HEK293 (cell line): Measurements from ENCODE around the gene NME3.

Source experiments
- CTCF ChIA-PET: fragments of 350-600 bp; formaldehyde crosslinking; extraction: SDS; loops from one replicate; lab custom pipeline; 2021; ENCODE audit warnings: antibody characterized with exemption; lab: Yijun Ruan, JAX
- POLR2A ChIA-PET: fragments of 300-600 bp; formaldehyde crosslinking; extraction: SDS; loops from one replicate; lab custom pipeline; 2020; ENCODE audit warnings: antibody characterized with exemption, inconsistent platforms; lab: Yijun Ruan, JAX
- H3K27ac ChIP-seq: fragments of 200-500 bp; sonication (Bioruptor generic); 2 replicates; pipeline ENCODE4 v1.5.1; 2014; ENCODE audit warnings: low read depth, low read length, control low read depth, inconsistent platforms; ENCODE audit errors: extremely low read depth
- H3K36me3 ChIP-seq, 2 experiments: fragments of 200-500 bp in 1 of 2; sonication (Bioruptor generic) in 1 of 2; 1 replicate in 1 of 2; 2 replicates in 1 of 2; pipeline ENCODE4 v1.5.1; 2014 to 2017; ENCODE audit warnings: inconsistent platforms in 2 of 2, low read length in 2 of 2; ENCODE audit not compliant: control insufficient read depth in 2 of 2, insufficient read depth in 1 of 2
- H3K4me1 ChIP-seq: fragments of 200-500 bp; sonication (Bioruptor generic); 2 replicates; pipeline ENCODE4 v1.5.1; 2014; ENCODE audit warnings: mild to moderate bottlenecking, low read length, inconsistent platforms; ENCODE audit not compliant: control insufficient read depth, insufficient read depth
- H3K4me3 ChIP-seq: 2 replicates; pipeline ENCODE4 v1.5.1; 2011; ENCODE audit warnings: low read depth, mild to moderate bottlenecking, control low read depth, low read length, moderate library complexity
- H3K9me3 ChIP-seq: fragments of 200-500 bp; sonication (Bioruptor generic); 2 replicates; pipeline ENCODE4 v1.5.1; 2014; ENCODE audit warnings: low read depth, low read length, inconsistent platforms; ENCODE audit not compliant: control insufficient read depth, insufficient read depth
- BCL11A ChIP-seq: fragments of 450-650 bp; formaldehyde crosslinking; IDR thresholded peaks from 2 replicates; pipeline ENCODE4 v1.5.1; 2016; ENCODE audit warnings: low read depth, missing biosample characterization, missing genetic modification characterization
- GFI1B ChIP-seq: fragments of 450-650 bp; formaldehyde crosslinking; IDR thresholded peaks from 2 replicates; pipeline ENCODE4 v1.5.1; 2016; ENCODE audit warnings: missing biosample characterization, missing genetic modification characterization
- KLF10 ChIP-seq: fragments of 450-650 bp; IDR thresholded peaks from 2 replicates; pipeline ENCODE4 v1.5.1; 2018; ENCODE audit warnings: missing biosample characterization, mild to moderate bottlenecking, missing genetic modification characterization
- MEIS1 ChIP-seq: sonication (generic); formaldehyde crosslinking; IDR thresholded peaks from 2 replicates; pipeline ENCODE4 v1.8.1; 2022; ENCODE audit warnings: missing genetic modification reagents, mild to moderate bottlenecking, borderline replicate concordance
- PRDM4 ChIP-seq: fragments of 450-650 bp; formaldehyde crosslinking; IDR thresholded peaks from 2 replicates; pipeline ENCODE4 v1.5.1; 2017; ENCODE audit warnings: missing biosample characterization, missing genetic modification characterization
- SP3 ChIP-seq: fragments of 450-650 bp; formaldehyde crosslinking; IDR thresholded peaks from 2 replicates; pipeline ENCODE4 v1.5.1; 2016; ENCODE audit warnings: missing biosample characterization, missing genetic modification characterization
- TCF7L2 ChIP-seq: IDR thresholded peaks from 2 replicates; pipeline ENCODE4 v1.6.1; 2011; ENCODE audit warnings: low read depth, mild to moderate bottlenecking, inconsistent platforms, low read length, moderate library complexity, borderline replicate concordance
- TRIM28 ChIP-seq: IDR thresholded peaks from 2 replicates; pipeline ENCODE4 v1.6.1; 2011; ENCODE audit warnings: low read length, control low read depth, borderline replicate concordance
- WT1 ChIP-seq: fragments of 450-650 bp; formaldehyde crosslinking; IDR thresholded peaks from 2 replicates; pipeline ENCODE4 v1.5.1; 2016; ENCODE audit warnings: missing biosample characterization, missing genetic modification characterization
- ZBTB10 ChIP-seq: fragments of 450-650 bp; formaldehyde crosslinking; IDR thresholded peaks from 2 replicates; pipeline ENCODE4 v1.5.1; 2016; ENCODE audit warnings: missing biosample characterization, missing genetic modification characterization
- ZNF174 ChIP-seq: fragments of 450-650 bp; formaldehyde crosslinking; IDR thresholded peaks from 2 replicates; pipeline ENCODE4 v1.5.0; 2017; ENCODE audit warnings: missing biosample characterization, mild to moderate bottlenecking, missing genetic modification characterization
- ZNF221 ChIP-seq: fragments of 450-650 bp; formaldehyde crosslinking; IDR thresholded peaks from 2 replicates; pipeline ENCODE4 v1.5.1; 2017; ENCODE audit warnings: missing biosample characterization, missing genetic modification characterization, borderline replicate concordance
- ZNF26 ChIP-seq: fragments of 450-650 bp; formaldehyde crosslinking; IDR thresholded peaks from 2 replicates; pipeline ENCODE4 v1.5.1; 2016; ENCODE audit warnings: missing biosample characterization, missing genetic modification characterization
- ZNF280C ChIP-seq: fragments of 450-650 bp; formaldehyde crosslinking; IDR thresholded peaks from 2 replicates; pipeline ENCODE4 v1.5.1; 2016; ENCODE audit warnings: missing biosample characterization, missing genetic modification characterization
- ZNF510 ChIP-seq: fragments of 450-650 bp; formaldehyde crosslinking; IDR thresholded peaks from 2 replicates; pipeline ENCODE4 v1.5.1; 2018; ENCODE audit warnings: mild to moderate bottlenecking, missing genetic modification characterization, missing biosample characterization; ENCODE audit not compliant: insufficient replicate concordance
- ZSCAN30 ChIP-seq: fragments of 450-650 bp; IDR thresholded peaks from 2 replicates; pipeline ENCODE4 v1.5.1; 2018; ENCODE audit warnings: missing biosample characterization, mild to moderate bottlenecking, missing genetic modification characterization, moderate library complexity
- TF ChIP-seq, protein P1 (sequence below): fragments of 450-650 bp; formaldehyde crosslinking; conservative IDR thresholded peaks from 2 replicates; pipeline ENCODE4 v1.5.1; 2016; ENCODE audit warnings: low read depth, missing biosample characterization, missing genetic modification characterization
- TF ChIP-seq, protein P2 (sequence below): fragments of 450-650 bp; formaldehyde crosslinking; IDR thresholded peaks from 2 replicates; pipeline ENCODE4 v1.5.1; 2016; ENCODE audit warnings: missing biosample characterization, missing genetic modification characterization

The NME3 gene

GRCh38 chr16:1761751-1762150 is 9.6 kb downstream of the NME3 start:
- H3K27ac ChIP-seq: no peak overlapping the region
- TF ChIP-seq TRIM28: no peak
- TF ChIP-seq, protein P1, sequence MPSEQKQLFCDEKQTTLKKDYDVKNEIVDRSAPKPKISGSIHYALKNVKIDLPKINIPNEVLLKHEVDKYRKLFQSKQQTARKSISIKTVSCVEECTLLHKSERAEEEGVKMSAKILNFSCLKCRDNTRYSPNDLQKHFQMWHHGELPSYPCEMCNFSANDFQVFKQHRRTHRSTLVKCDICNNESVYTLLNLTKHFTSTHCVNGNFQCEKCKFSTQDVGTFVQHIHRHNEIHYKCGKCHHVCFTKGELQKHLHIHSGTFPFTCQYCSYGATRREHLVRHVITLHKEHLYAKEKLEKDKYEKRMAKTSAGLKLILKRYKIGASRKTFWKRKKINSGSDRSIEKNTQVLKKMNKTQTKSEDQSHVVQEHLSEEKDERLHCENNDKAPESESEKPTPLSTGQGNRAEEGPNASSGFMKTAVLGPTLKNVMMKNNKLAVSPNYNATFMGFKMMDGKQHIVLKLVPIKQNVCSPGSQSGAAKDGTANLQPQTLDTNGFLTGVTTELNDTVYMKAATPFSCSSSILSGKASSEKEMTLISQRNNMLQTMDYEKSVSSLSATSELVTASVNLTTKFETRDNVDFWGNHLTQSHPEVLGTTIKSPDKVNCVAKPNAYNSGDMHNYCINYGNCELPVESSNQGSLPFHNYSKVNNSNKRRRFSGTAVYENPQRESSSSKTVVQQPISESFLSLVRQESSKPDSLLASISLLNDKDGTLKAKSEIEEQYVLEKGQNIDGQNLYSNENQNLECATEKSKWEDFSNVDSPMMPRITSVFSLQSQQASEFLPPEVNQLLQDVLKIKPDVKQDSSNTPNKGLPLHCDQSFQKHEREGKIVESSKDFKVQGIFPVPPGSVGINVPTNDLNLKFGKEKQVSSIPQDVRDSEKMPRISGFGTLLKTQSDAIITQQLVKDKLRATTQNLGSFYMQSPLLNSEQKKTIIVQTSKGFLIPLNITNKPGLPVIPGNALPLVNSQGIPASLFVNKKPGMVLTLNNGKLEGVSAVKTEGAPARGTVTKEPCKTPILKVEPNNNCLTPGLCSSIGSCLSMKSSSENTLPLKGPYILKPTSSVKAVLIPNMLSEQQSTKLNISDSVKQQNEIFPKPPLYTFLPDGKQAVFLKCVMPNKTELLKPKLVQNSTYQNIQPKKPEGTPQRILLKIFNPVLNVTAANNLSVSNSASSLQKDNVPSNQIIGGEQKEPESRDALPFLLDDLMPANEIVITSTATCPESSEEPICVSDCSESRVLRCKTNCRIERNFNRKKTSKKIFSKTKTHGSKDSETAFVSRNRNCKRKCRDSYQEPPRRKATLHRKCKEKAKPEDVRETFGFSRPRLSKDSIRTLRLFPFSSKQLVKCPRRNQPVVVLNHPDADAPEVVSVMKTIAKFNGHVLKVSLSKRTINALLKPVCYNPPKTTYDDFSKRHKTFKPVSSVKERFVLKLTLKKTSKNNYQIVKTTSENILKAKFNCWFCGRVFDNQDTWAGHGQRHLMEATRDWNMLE: no peak
- TF ChIP-seq PRDM4 (tag by site-specific recombination): no peak
- TF ChIP-seq MEIS1 (CRISPR knock-in tag): no peak
- TF ChIP-seq ZNF221 (tag by site-specific recombination): no peak
- TF ChIP-seq KLF10 (tag by site-specific recombination): no peak
- no peak for TF ChIP-seq ZSCAN30 (tag by site-specific recombination)
- no peak for TF ChIP-seq SP3 (tag by site-specific recombination)
- TF ChIP-seq BCL11A (tag by site-specific recombination): no peak
- TF ChIP-seq WT1 (tag by site-specific recombination): no peak
- TF ChIP-seq TCF7L2: no peak
- H3K4me1 ChIP-seq: no peaks in the 10 kb centered on the region
- POLR2A ChIA-PET: no interaction called here
- H3K4me3 ChIP-seq: no peak overlapping the region
- CTCF ChIA-PET: interaction anchor here (0.7 kb wide), 1 partner anchor 104 kb away, joined by 3 read pairs; no protein-coding TSS in a partner anchor
- H3K36me3 ChIP-seq: peaks cover 0 to 83% of the 10 kb centered on the region in 2 experiments; a peak in 1 of 3 replicates
- no peaks in the 10 kb centered on the region for H3K9me3 ChIP-seq

GRCh38 chr16:1760911-1761310 is 10.4 kb downstream of the NME3 start:
- Histone ChIP-seq H3K36me3 (peaks cover 0 to 76% of the 10 kb centered on the region in 2 experiments; a peak in 1 of 3 replicates), H3K9me3 (no peaks in the 10 kb centered on the region), H3K4me3 (no peak overlapping the region), H3K4me1 (no peaks in the 10 kb centered on the region), H3K27ac (no peak overlapping the region)
- POLR2A ChIA-PET: interaction anchor here (0.9 to 1.0 kb wide), 2 partner anchors 9 to 12 kb away, joined by 3 read pairs; partner anchors contain the start of genes EME2 and MRPS34
- CTCF ChIA-PET: interaction anchor here (0.7 kb wide), 1 partner anchor 103 kb away, joined by 3 read pairs; no protein-coding TSS in a partner anchor
- TF ChIP-seq GFI1B (tag by site-specific recombination) (no peak), ZNF26 (tag by site-specific recombination) (no peak), ZNF174 (tag by site-specific recombination) (no peak), TRIM28 (no peak), ZNF510 (tag by site-specific recombination) (no peak), ZNF280C (tag by site-specific recombination) (no peak), ZBTB10 (tag by site-specific recombination) (no peak)
- TF ChIP-seq, protein P2, sequence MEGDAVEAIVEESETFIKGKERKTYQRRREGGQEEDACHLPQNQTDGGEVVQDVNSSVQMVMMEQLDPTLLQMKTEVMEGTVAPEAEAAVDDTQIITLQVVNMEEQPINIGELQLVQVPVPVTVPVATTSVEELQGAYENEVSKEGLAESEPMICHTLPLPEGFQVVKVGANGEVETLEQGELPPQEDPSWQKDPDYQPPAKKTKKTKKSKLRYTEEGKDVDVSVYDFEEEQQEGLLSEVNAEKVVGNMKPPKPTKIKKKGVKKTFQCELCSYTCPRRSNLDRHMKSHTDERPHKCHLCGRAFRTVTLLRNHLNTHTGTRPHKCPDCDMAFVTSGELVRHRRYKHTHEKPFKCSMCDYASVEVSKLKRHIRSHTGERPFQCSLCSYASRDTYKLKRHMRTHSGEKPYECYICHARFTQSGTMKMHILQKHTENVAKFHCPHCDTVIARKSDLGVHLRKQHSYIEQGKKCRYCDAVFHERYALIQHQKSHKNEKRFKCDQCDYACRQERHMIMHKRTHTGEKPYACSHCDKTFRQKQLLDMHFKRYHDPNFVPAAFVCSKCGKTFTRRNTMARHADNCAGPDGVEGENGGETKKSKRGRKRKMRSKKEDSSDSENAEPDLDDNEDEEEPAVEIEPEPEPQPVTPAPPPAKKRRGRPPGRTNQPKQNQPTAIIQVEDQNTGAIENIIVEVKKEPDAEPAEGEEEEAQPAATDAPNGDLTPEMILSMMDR (tag by site-specific recombination): no peak
